ENCODE data around the gene SYT9.

Gene SYT9

GRCh38 chr11:7300281-7300680 is 48.6 kb downstream of the SYT9 start:
- Histone ChIP-seq H3K4me1 (ENCODE audit: control insufficient read depth, insufficient read depth, low read length) (no peaks in the 10 kb centered on the region), H3K9ac (ENCODE audit: low read length in 2 of 2) (no peak overlapping the region), H3K4me3 (ENCODE audit: low read length in 2 of 2) (no peak overlapping the region), H3K9me3 (ENCODE audit: control insufficient read depth in 2 of 2, low read length in 2 of 2) (no peaks in the 10 kb centered on the region), H3K36me3 (ENCODE audit: control insufficient read depth in 2 of 2, insufficient read depth in 2 of 2, low read length in 2 of 2) (no peaks in the 10 kb centered on the region), H3K27me3 (ENCODE audit: control insufficient read depth in 1 of 2, insufficient read depth in 2 of 2, low read length in 2 of 2) (no peaks in the 10 kb centered on the region), H3K27ac (ENCODE audit: low read length) (no peak overlapping the region)

- peaks cover 0 to 1% of the 10 kb centered on the region in 2 donors for H3K9me3 ChIP-seq (ENCODE audit: control insufficient read depth in 2 of 2, low read length in 2 of 2)
- H3K27ac ChIP-seq (ENCODE audit: low read length), result no peak overlapping the region
- no peak overlapping the region for H3K4me3 ChIP-seq (ENCODE audit: low read length in 2 of 2)
- H3K27me3 ChIP-seq (ENCODE audit: control insufficient read depth in 1 of 2, insufficient read depth in 2 of 2, low read length in 2 of 2), result no peaks in the 10 kb centered on the region
- no peak overlapping the region for H3K9ac ChIP-seq (ENCODE audit: low read length in 2 of 2)
- no peaks in the 10 kb centered on the region for H3K4me1 ChIP-seq (ENCODE audit: control insufficient read depth, insufficient read depth, low read length)
- no peaks in the 10 kb centered on the region for H3K36me3 ChIP-seq (ENCODE audit: control insufficient read depth in 2 of 2, insufficient read depth in 2 of 2, low read length in 2 of 2)
These were observed 51.4 kb downstream of the SYT9 start for GRCh38 chr11:7303146-7303545.

GRCh38 chr11:7306900-7307299 is 55.2 kb downstream of the SYT9 start:
- H3K4me1 ChIP-seq (ENCODE audit: control insufficient read depth, insufficient read depth, low read length), result no peaks in the 10 kb centered on the region
- no peak overlapping the region for H3K27ac ChIP-seq (ENCODE audit: low read length)

GRCh38 chr11:7307836-7308235 is 56.1 kb downstream of the SYT9 start:
- Histone ChIP-seq H3K9ac (ENCODE audit: low read length in 2 of 2) (no peak overlapping the region), H3K4me3 (ENCODE audit: low read length in 2 of 2) (no peak overlapping the region), H3K9me3 (ENCODE audit: control insufficient read depth in 2 of 2, low read length in 2 of 2) (peaks cover 0 to 3% of the 10 kb centered on the region in 2 donors), H3K36me3 (ENCODE audit: control insufficient read depth in 2 of 2, insufficient read depth in 2 of 2, low read length in 2 of 2) (no peaks in the 10 kb centered on the region), H3K27ac (ENCODE audit: low read length) (no peak overlapping the region), H3K4me1 (ENCODE audit: control insufficient read depth, insufficient read depth, low read length) (no peaks in the 10 kb centered on the region), H3K27me3 (ENCODE audit: control insufficient read depth in 1 of 2, insufficient read depth in 2 of 2, low read length in 2 of 2) (no peaks in the 10 kb centered on the region)

More at GRCh38 chr11:7306900-7307299, 55.2 kb downstream of the SYT9 start:
- Histone ChIP-seq H3K36me3 (ENCODE audit: control insufficient read depth in 2 of 2, insufficient read depth in 2 of 2, low read length in 2 of 2) (no peaks in the 10 kb centered on the region), H3K4me3 (ENCODE audit: low read length in 2 of 2) (no peak overlapping the region), H3K9me3 (ENCODE audit: control insufficient read depth in 2 of 2, low read length in 2 of 2) (peaks cover 0 to 3% of the 10 kb centered on the region in 2 donors), H3K27me3 (ENCODE audit: control insufficient read depth in 1 of 2, insufficient read depth in 2 of 2, low read length in 2 of 2) (no peaks in the 10 kb centered on the region), H3K9ac (ENCODE audit: low read length in 2 of 2) (no peak overlapping the region)

- no peaks in the 10 kb centered on the region for H3K36me3 ChIP-seq (ENCODE audit: control insufficient read depth in 2 of 2, insufficient read depth in 2 of 2, low read length in 2 of 2)
These were observed 60.2 kb downstream of the SYT9 start for GRCh38 chr11:7311903-7312302.

GRCh38 chr11:7314811-7315604 is 63.3 kb downstream of the SYT9 start:
- no peak overlapping the region for H3K27ac ChIP-seq (ENCODE audit: low read length)
- H3K4me1 ChIP-seq (ENCODE audit: control insufficient read depth, insufficient read depth, low read length), result no peaks in the 10 kb centered on the region
- no peaks in the 10 kb centered on the region for H3K36me3 ChIP-seq (ENCODE audit: control insufficient read depth in 2 of 2, insufficient read depth in 2 of 2, low read length in 2 of 2)
- H3K4me3 ChIP-seq (ENCODE audit: low read length in 2 of 2), result no peak overlapping the region
- H3K27me3 ChIP-seq (ENCODE audit: control insufficient read depth in 1 of 2, insufficient read depth in 2 of 2, low read length in 2 of 2), result no peaks in the 10 kb centered on the region
- H3K9me3 ChIP-seq (ENCODE audit: control insufficient read depth in 2 of 2, low read length in 2 of 2), result no peaks in the 10 kb centered on the region
- H3K9ac ChIP-seq (ENCODE audit: low read length in 2 of 2), result no peak overlapping the region

More at GRCh38 chr11:7311903-7312302, 60.2 kb downstream of the SYT9 start:
- Histone ChIP-seq H3K9ac (ENCODE audit: low read length in 2 of 2) (no peak overlapping the region), H3K27ac (ENCODE audit: low read length) (no peak overlapping the region), H3K4me3 (ENCODE audit: low read length in 2 of 2) (no peak overlapping the region), H3K9me3 (ENCODE audit: control insufficient read depth in 2 of 2, low read length in 2 of 2) (peaks cover 0 to 3% of the 10 kb centered on the region in 2 donors), H3K27me3 (ENCODE audit: control insufficient read depth in 1 of 2, insufficient read depth in 2 of 2, low read length in 2 of 2) (no peaks in the 10 kb centered on the region), H3K4me1 (ENCODE audit: control insufficient read depth, insufficient read depth, low read length) (no peaks in the 10 kb centered on the region)

- H3K36me3 ChIP-seq (ENCODE audit: control insufficient read depth in 2 of 2, insufficient read depth in 2 of 2, low read length in 2 of 2), result no peaks in the 10 kb centered on the region
- no peaks in the 10 kb centered on the region for H3K27me3 ChIP-seq (ENCODE audit: control insufficient read depth in 1 of 2, insufficient read depth in 2 of 2, low read length in 2 of 2)
- no peak overlapping the region for H3K27ac ChIP-seq (ENCODE audit: low read length)
- H3K9me3 ChIP-seq (ENCODE audit: control insufficient read depth in 2 of 2, low read length in 2 of 2), result no peaks in the 10 kb centered on the region
- H3K9ac ChIP-seq (ENCODE audit: low read length in 2 of 2), result no peak overlapping the region
- no peaks in the 10 kb centered on the region for H3K4me1 ChIP-seq (ENCODE audit: control insufficient read depth, insufficient read depth, low read length)
- no peak overlapping the region for H3K4me3 ChIP-seq (ENCODE audit: low read length in 2 of 2)
These were observed 67.8 kb downstream of the SYT9 start for GRCh38 chr11:7319501-7319900.

GRCh38 chr11:7320306-7320705 is 68.6 kb downstream of the SYT9 start:
- Histone ChIP-seq H3K27ac (ENCODE audit: low read length) (no peak overlapping the region), H3K27me3 (ENCODE audit: control insufficient read depth in 1 of 2, insufficient read depth in 2 of 2, low read length in 2 of 2) (no peaks in the 10 kb centered on the region), H3K4me3 (ENCODE audit: low read length in 2 of 2) (no peak overlapping the region), H3K36me3 (ENCODE audit: control insufficient read depth in 2 of 2, insufficient read depth in 2 of 2, low read length in 2 of 2) (no peaks in the 10 kb centered on the region), H3K9ac (ENCODE audit: low read length in 2 of 2) (no peak overlapping the region), H3K4me1 (ENCODE audit: control insufficient read depth, insufficient read depth, low read length) (no peaks in the 10 kb centered on the region), H3K9me3 (ENCODE audit: control insufficient read depth in 2 of 2, low read length in 2 of 2) (no peaks in the 10 kb centered on the region)

GRCh38 chr11:7321473-7322450 is 70.1 kb downstream of the SYT9 start:
- H3K36me3 ChIP-seq (ENCODE audit: control insufficient read depth in 2 of 2, insufficient read depth in 2 of 2, low read length in 2 of 2), result no peaks in the 10 kb centered on the region
- no peak overlapping the region for H3K4me3 ChIP-seq (ENCODE audit: low read length in 2 of 2)
- no peaks in the 10 kb centered on the region for H3K9me3 ChIP-seq (ENCODE audit: control insufficient read depth in 2 of 2, low read length in 2 of 2)
- no peaks in the 10 kb centered on the region for H3K4me1 ChIP-seq (ENCODE audit: control insufficient read depth, insufficient read depth, low read length)
- H3K27ac ChIP-seq (ENCODE audit: low read length), result no peak overlapping the region
- no peaks in the 10 kb centered on the region for H3K27me3 ChIP-seq (ENCODE audit: control insufficient read depth in 1 of 2, insufficient read depth in 2 of 2, low read length in 2 of 2)
- H3K9ac ChIP-seq (ENCODE audit: low read length in 2 of 2), result no peak overlapping the region

- no peak overlapping the region for H3K9ac ChIP-seq (ENCODE audit: low read length in 2 of 2)
- H3K36me3 ChIP-seq (ENCODE audit: control insufficient read depth in 2 of 2, insufficient read depth in 2 of 2, low read length in 2 of 2), result no peaks in the 10 kb centered on the region
- no peak overlapping the region for H3K27ac ChIP-seq (ENCODE audit: low read length)
- H3K9me3 ChIP-seq (ENCODE audit: control insufficient read depth in 2 of 2, low read length in 2 of 2), result no peaks in the 10 kb centered on the region
- H3K4me3 ChIP-seq (ENCODE audit: low read length in 2 of 2), result no peak overlapping the region
- no peaks in the 10 kb centered on the region for H3K27me3 ChIP-seq (ENCODE audit: control insufficient read depth in 1 of 2, insufficient read depth in 2 of 2, low read length in 2 of 2)
- H3K4me1 ChIP-seq (ENCODE audit: control insufficient read depth, insufficient read depth, low read length), result no peaks in the 10 kb centered on the region
These were observed 80.7 kb downstream of the SYT9 start for GRCh38 chr11:7332451-7332850.
